Natural killer cell treated with Interleukin-12 subunit alpha and Interleukin-12 subunit beta and Interleukin-15 and Interleukin-18, amount 100 ng/mL, for 72 hours (primary cell): Measurements from ENCODE around the gene YY1. TPM values are rescaled to one million over a fixed set of nuclear protein-coding genes. Genes with fewer than 3 reads are reported as not detected.
A peak's percentile ranks its signal among the peaks of the same experiment; 100 is the strongest.

Source experiments
- ATAC-seq, 2 donors: fragments of 150-1000 bp; cut with Tn5 transposase in 1 of 2; sonication (Bioruptor Pico), chemical (Tn5 transposase) in 1 of 2; 2 replicates each; pipeline ENCODE4 v1.10.0; 2021
- DNase-seq: peaks from one replicate; pipeline ENCODE4 v3.0.0; 2022; ENCODE audit warnings: low spot score
- H3K27ac Mint-ChIP-seq, 2 donors: 1 replicate in 1 of 2; 2 replicates in 1 of 2; pipeline ENCODE4 v1.8.0; 2022; ENCODE audit warnings: mixed read lengths in 2 of 2, mild to moderate bottlenecking in 1 of 2, moderate library complexity in 1 of 2
- H3K27me3 Mint-ChIP-seq, 2 donors: 1 replicate in 1 of 2; 2 replicates in 1 of 2; pipeline ENCODE4 v1.8.0; 2022; ENCODE audit warnings: mixed read lengths in 2 of 2
- H3K36me3 Mint-ChIP-seq: one replicate; pipeline ENCODE4 v1.8.0; 2022; ENCODE audit warnings: mixed read lengths
- H3K4me1 Mint-ChIP-seq, 2 donors: 1 replicate in 1 of 2; 2 replicates in 1 of 2; pipeline ENCODE4 v1.8.0; 2022; ENCODE audit warnings: low read depth in 2 of 2, mixed read lengths in 2 of 2, mild to moderate bottlenecking in 1 of 2
- H3K4me3 Mint-ChIP-seq: one replicate; pipeline ENCODE4 v1.8.0; 2022; ENCODE audit warnings: mixed read lengths
- H3K9me3 Mint-ChIP-seq: 2 replicates; pipeline ENCODE4 v1.8.0; 2022; ENCODE audit warnings: mixed read lengths
- total RNA-seq, 2 donors: library from RNA; stranded (reverse); gene quantifications; one replicate each; pipeline ENCODE4 v1.2.3, GENCODE V29; 2022

The YY1 gene
- total RNA-seq, 2 donors from 2014 or later, result 59.7 to 75.7 TPM

DNA sequence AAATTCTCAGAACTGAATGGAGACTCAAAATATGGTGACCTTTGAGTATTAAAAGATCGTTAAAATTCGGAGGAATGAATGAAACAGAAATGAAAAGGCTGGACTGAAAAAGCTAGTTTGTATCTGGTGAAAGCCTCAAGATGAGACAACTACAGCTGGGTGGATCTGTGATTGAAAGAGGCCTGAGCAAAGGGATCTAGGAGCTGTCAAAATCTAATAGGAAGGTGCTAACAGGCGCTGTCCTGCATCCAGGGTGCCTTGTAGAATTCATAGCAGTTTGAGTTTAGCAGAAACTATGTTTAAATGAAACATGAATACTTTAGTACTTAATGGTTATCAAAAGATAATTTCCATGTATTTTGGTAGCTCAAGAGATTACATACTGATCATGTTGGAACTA is 2.3 kb downstream of the YY1 start:
- peaks cover 10% of the 10 kb centered on the region for H3K36me3 Mint-ChIP-seq
- DNase-seq (no peak), ATAC-seq (no peak)
- no peaks in the 10 kb centered on the region for H3K27me3 Mint-ChIP-seq
- no peaks in the 10 kb centered on the region for H3K9me3 Mint-ChIP-seq
- peak overlapping the region; percentile 86 to 96 for H3K27ac Mint-ChIP-seq
- peak overlapping the region; percentile 87 for H3K4me3 Mint-ChIP-seq
- H3K4me1 Mint-ChIP-seq, result peaks cover 42 to 54% of the 10 kb centered on the region in 2 donors

DNA sequence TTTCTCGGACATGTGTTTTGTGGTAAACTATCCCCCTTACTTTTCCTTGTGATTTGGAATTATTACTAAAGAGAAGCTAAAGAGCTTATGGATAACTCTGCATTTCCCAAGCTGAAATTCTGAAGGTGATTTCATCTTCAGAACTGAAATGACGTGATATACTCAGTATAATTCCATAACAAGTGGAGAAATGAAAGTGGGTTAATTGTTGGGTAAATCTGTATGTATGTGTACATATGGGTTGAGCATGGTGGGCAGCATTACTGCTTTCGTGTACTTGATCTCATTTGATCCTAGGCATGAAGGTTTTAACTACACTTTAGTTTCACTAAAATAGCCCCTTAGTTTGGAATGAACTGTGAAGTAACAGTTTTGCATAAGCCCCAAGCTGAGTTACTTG is 4.1 kb downstream of the YY1 start:
- ATAC-seq (no peak), DNase-seq (no peak)
- Mint-ChIP-seq H3K4me3 (peak overlapping the region; percentile 87), H3K4me1 (peaks cover 40 to 53% of the 10 kb centered on the region in 2 donors), H3K27ac (peak overlapping the region; percentile 57 to 86), H3K27me3 (no peaks in the 10 kb centered on the region), H3K9me3 (no peaks in the 10 kb centered on the region), H3K36me3 (peaks cover 6% of the 10 kb centered on the region)

DNA sequence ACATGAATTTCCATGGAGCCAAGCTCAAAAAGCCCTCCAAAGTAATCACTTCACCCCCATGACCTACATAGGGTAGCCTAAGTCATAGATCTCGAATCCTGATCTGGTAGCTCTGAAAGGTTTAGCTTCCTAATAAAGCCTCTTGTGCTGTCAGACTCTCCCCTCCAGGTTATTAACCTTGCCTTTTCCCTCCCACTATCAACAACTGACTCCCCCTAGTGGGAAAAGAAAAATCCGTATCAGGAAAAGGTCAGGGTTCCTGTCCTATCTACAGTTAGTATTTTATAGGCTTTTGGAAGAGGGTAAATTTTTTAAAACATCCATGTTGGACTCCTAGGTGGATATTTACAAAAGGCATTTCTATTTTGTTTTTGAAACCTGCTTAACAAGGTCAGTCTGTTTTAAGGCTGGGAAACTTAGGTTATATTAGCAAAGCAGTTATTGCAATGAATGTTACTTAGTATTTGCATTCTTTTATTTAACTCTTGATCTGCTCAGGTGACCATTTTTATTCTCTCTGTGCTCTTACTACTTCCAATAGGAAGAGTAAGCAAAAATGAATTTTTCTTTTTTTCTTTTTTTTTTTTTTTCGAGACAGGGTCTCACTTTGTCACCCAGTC is 8.0 kb downstream of the YY1 start:
- DNase-seq, result no peak
- peak overlapping the region; percentile 43 to 67 for H3K27ac Mint-ChIP-seq

DNA sequence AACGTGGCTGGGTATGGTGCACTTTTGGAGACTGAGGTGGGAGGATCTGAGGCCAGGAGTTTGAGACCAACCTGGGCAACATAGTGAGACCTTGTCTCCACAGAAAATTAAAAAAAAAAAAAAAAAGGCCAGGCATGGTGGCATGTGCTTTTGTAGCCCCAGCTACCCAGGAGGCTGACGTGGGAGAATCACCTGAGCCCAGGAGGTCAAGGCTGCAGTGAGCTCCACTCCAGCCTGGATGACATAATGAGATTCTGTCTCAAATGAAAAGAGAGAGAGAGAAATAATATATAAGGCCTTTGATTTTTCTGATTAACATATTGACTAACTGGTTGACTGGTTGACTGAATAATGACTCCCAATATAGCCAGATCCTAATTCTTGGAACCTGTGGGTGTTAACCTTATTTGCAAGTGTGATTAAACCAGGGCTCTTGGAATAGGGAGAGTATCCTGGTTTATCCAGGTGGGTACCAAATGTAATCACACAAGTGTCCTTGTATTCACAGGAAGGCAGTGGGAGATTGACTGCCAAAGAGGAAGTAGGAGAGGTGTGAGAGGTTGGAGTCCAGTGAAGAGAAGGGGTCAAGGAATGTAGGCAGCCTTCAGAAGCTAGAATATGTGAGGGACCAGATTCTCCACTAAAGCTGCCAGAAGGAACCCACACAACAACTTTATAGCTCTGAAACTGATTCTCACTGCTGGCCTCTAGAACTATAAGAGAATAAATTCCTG is 12.0 kb downstream of the YY1 start:
- Mint-ChIP-seq H3K4me1 (peaks cover 53 to 62% of the 10 kb centered on the region in 2 donors), H3K9me3 (no peaks in the 10 kb centered on the region), H3K27me3 (no peaks in the 10 kb centered on the region), H3K4me3 (no peak overlapping the region), H3K36me3 (no peaks in the 10 kb centered on the region), H3K27ac (no peak overlapping the region)
- DNase-seq, result no peak
- no peak for ATAC-seq

More for the DNA sequence above, 8.0 kb downstream of the YY1 start:
- peaks cover 51 to 65% of the 10 kb centered on the region in 2 donors for H3K4me1 Mint-ChIP-seq
- peaks cover 6% of the 10 kb centered on the region for H3K36me3 Mint-ChIP-seq
- H3K4me3 Mint-ChIP-seq, result peak overlapping the region; percentile 2
- no peak for ATAC-seq
- no peaks in the 10 kb centered on the region for H3K9me3 Mint-ChIP-seq
- no peaks in the 10 kb centered on the region for H3K27me3 Mint-ChIP-seq

DNA sequence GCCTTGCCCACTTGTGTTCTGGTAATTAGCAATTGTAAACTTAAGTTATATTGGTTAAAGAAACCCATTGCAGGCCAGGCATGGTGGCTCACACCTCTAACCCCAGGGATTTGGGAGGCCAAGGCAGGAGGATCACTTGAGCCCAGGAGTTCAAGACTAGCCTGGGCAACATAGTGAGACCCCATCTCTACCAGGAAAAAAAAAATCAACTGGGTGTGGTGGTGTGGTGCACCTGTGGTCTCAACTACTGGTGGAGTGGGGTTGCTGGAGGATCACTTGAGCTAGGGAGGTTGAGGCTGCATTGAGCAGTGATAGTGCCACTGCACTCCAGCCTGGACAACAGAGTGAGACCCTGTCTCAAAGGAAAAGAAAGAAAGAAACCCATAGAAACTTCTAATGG is 13.7 kb downstream of the YY1 start:
- H3K4me3 Mint-ChIP-seq, result no peak overlapping the region
- peak overlapping the region in 1 of 2 donors; percentile 18 for H3K27ac Mint-ChIP-seq
- ATAC-seq, result no peak

DNA sequence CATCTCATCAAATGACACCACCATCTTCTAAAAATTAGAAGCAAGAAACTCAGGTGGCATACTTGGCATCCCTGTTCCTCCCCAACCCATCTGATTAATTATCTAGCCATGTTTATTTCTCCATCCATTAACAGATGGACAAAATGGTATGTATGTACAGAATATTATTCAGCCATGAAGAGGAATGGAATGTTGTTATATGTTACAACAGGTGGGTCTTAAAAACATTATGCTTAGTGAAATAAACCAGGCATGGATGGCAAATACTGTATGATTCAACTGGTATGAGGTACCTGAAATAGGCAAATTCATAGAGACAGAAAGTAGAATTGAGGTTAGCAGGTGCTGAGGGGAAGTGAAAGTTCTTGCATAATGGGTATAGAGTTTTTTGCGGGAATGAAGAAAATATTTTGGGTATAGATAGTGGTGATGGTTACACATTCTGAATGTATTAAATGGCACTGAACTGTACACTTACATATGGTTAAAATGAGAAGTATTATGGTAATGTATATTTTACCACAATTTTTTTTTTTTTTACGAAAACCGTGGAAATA is 17.5 kb downstream of the YY1 start:
- DNase-seq (no peak), ATAC-seq (no peak)
- no peaks in the 10 kb centered on the region for H3K27me3 Mint-ChIP-seq
- no peaks in the 10 kb centered on the region for H3K36me3 Mint-ChIP-seq
- no peak overlapping the region for H3K27ac Mint-ChIP-seq
- no peaks in the 10 kb centered on the region for H3K9me3 Mint-ChIP-seq
- peak overlapping the region; percentile 12 for H3K4me3 Mint-ChIP-seq
- peaks cover 61 to 73% of the 10 kb centered on the region in 2 donors for H3K4me1 Mint-ChIP-seq

More for the DNA sequence above, 13.7 kb downstream of the YY1 start:
- no peaks in the 10 kb centered on the region for H3K27me3 Mint-ChIP-seq
- DNase-seq, result no peak
- no peaks in the 10 kb centered on the region for H3K36me3 Mint-ChIP-seq
- no peaks in the 10 kb centered on the region for H3K9me3 Mint-ChIP-seq
- peaks cover 54 to 63% of the 10 kb centered on the region in 2 donors for H3K4me1 Mint-ChIP-seq

DNA sequence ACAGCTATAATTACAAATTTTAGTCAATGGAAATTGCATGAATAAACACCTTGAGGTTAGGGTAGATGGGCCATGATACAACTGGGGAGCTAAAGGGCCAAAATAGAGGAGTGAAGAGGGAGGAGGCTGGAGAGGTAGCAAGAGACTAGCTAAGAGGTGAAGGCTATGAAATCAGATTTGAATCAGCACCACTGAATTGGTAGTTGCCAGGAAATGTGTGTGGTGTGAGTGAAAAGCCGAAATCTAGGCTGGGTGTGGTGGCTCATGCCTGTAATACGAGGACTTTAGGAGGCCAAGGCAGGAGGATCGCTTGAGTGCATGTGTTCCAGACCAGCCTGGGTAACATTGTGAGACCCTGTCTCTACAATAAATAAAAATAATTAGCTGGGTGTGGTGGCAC is 22.7 kb downstream of the YY1 start:
- no peaks in the 10 kb centered on the region for H3K9me3 Mint-ChIP-seq
- peaks cover 64 to 69% of the 10 kb centered on the region in 2 donors for H3K4me1 Mint-ChIP-seq
- ATAC-seq (peak; percentile 77 to 92), DNase-seq (peak; percentile 62)
- peak overlapping the region; percentile 61 for H3K27ac Mint-ChIP-seq
- peak overlapping the region; percentile 40 for H3K4me3 Mint-ChIP-seq
- no peaks in the 10 kb centered on the region for H3K27me3 Mint-ChIP-seq
- peaks cover 6% of the 10 kb centered on the region for H3K36me3 Mint-ChIP-seq

DNA sequence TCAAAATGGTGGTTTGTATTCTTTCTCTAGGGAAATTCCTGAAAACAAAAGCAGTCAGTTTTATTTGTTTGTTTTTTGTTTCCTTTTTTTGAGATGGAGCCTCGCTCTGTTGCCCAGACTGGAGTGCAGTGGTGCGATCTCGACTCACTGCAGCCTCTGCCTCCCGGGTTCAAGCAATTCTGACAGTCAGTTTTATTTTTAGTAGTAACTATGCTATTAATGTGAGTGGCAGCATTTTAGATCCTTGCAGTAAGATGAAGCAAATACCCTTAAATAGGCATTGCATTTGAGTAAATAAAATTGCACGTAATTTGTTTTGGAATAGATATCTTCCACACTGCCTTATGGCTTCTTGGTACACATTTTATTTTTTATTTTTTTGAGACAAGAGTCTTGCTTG is 23.6 kb downstream of the YY1 start:
- ATAC-seq (no peak), DNase-seq (no peak)
- H3K36me3 Mint-ChIP-seq, result peaks cover 6% of the 10 kb centered on the region
- no peaks in the 10 kb centered on the region for H3K27me3 Mint-ChIP-seq
- H3K27ac Mint-ChIP-seq, result peak overlapping the region; percentile 29 to 61
- peaks cover 61 to 64% of the 10 kb centered on the region in 2 donors for H3K4me1 Mint-ChIP-seq
- no peaks in the 10 kb centered on the region for H3K9me3 Mint-ChIP-seq
- H3K4me3 Mint-ChIP-seq, result no peak overlapping the region

DNA sequence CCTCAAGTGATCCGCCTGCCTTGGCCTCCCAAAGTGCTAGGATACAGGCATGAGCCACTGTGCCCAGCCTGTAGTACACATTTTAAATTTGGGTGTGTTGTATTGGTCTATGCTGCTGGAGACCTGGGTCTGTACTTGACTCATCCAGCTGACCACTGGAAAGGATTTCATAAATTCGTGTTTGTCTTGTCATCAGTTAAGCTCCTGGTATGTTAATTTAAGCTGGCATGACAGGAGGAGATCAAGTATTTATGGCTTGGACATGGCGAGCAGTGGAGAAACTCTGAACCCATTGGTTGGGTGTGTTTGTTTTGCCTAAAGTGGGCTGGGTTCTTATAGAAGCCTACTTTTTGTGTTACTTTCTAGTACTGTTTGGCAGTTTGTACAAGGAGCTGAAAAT is 24.2 kb downstream of the YY1 start:
- peaks cover 6% of the 10 kb centered on the region for H3K36me3 Mint-ChIP-seq
- H3K27me3 Mint-ChIP-seq, result no peaks in the 10 kb centered on the region
- H3K4me1 Mint-ChIP-seq, result peaks cover 58 to 61% of the 10 kb centered on the region in 2 donors
- peak overlapping the region in 1 of 2 donors; percentile 29 for H3K27ac Mint-ChIP-seq
- DNase-seq (no peak), ATAC-seq (no peak)
- no peak overlapping the region for H3K4me3 Mint-ChIP-seq
- no peaks in the 10 kb centered on the region for H3K9me3 Mint-ChIP-seq

DNA sequence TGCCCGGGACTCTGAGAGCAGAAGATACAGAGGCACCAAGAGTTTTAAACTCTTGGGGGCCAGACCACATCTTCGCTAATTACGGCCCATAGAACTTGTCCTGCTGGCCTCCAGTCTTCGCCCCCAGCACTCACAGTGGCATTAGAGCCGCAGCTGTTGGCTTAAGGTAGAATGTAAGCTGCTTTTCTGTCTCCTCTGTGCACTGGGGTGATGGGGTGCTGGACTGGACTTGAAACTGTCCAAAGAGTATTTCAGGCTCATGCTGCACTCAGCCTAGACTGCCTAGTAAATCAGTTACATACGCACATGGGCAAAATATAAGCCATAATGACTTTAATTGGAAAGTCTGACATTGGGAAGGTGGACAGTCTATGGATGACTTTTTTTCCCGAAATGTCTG is 29.0 kb downstream of the YY1 start:
- H3K36me3 Mint-ChIP-seq, result peaks cover 6% of the 10 kb centered on the region

DNA sequence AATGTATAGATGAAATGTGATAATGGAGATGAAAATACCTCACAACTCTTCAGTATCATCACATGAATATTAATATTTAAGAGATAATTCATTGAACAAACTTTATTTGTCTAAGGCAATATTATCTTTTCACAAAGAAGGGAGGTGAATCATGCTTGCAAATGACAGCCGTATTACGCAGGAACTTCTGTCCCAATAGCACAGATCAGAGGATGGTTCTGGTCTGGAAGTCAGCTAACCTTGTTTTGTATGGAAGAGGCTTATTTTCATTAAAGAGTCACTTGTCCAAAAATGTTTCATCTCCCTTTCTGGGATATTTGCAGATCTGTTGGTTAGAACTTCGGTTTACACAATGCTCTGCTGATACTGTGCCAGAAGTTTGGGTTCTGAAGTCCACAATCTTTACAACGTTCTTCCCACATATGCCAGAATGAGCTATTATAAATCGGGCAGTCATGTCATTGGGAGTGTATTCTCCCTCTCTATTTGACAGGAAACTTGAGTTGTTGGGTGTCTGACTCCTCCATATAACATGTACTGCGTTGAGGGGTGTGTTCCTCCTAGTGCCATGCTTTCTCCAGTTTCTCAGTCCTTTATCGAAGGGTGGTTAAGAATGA is 29.8 kb downstream of the YY1 start:
- H3K4me3 Mint-ChIP-seq, result no peak overlapping the region
- peaks cover 6% of the 10 kb centered on the region for H3K36me3 Mint-ChIP-seq
- no peak for DNase-seq
- peak overlapping the region in 1 of 2 donors; percentile 47 for H3K27ac Mint-ChIP-seq
- no peak for ATAC-seq
- no peaks in the 10 kb centered on the region for H3K27me3 Mint-ChIP-seq
- peaks cover 33 to 40% of the 10 kb centered on the region in 2 donors for H3K4me1 Mint-ChIP-seq
- H3K9me3 Mint-ChIP-seq, result no peaks in the 10 kb centered on the region

More for the DNA sequence above, 29.0 kb downstream of the YY1 start:
- DNase-seq (no peak), ATAC-seq (no peak)
- H3K4me3 Mint-ChIP-seq, result no peak overlapping the region
- peaks cover 33 to 42% of the 10 kb centered on the region in 2 donors for H3K4me1 Mint-ChIP-seq
- H3K27me3 Mint-ChIP-seq, result no peaks in the 10 kb centered on the region
- no peaks in the 10 kb centered on the region for H3K9me3 Mint-ChIP-seq
- H3K27ac Mint-ChIP-seq, result no peak overlapping the region

DNA sequence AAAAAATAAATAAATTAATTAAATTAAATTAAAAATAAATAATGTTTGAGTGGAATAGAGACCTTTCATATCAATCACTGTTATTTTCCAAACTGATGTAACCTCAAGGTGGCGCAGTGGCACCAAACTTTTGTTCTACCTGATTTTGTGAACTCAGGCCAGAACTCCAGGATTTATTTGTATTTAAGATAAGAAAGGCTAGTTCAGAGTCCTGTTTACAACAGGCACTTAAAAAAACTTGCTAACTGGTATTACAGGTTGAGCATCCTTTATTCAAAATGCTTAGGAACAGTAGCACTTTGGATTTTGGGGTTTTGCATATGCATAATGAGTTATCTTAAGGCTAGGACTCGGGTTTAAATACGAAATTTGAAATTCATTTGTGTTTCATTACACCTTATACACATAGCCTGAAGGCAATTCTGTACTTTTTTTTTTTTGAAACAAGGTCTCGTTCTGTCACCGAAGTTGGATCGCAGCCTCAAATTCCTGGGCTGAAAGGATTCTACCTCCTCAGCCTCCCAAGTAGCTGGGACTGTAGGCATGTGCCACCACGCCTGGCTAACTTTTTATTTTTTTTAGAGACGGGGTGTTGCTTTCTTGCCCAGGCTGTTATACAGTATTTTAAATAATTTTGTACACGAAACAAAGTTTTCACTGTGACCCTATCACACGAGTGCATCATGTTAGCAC is 32.4 kb downstream of the YY1 start:
- DNase-seq (no peak), ATAC-seq (no peak)
- Mint-ChIP-seq H3K27me3 (no peaks in the 10 kb centered on the region), H3K4me1 (peaks cover 33 to 35% of the 10 kb centered on the region in 2 donors), H3K27ac (no peak overlapping the region), H3K9me3 (no peaks in the 10 kb centered on the region), H3K4me3 (no peak overlapping the region), H3K36me3 (no peaks in the 10 kb centered on the region)

DNA sequence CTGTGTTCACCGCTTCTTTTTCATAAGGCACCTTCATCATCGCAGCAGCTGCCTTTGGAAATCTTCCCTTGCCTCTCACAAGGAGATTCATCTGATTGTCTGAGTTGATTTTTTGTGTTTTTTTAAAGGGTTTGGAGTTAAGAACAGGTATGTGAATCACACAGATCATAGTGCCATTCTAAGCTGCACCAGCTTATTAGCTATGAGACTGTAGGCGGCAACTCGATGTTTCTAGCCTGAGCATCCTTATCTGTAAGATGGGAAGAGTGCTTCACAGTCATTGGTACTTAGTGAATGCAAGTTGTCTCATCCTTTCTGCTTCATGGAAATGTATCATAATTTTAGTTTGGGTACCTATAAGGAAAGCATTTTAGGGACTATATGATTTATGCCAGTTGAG is 35.3 kb downstream of the YY1 start:
- DNase-seq (no peak), ATAC-seq (no peak)
- peaks cover 25 to 32% of the 10 kb centered on the region in 2 donors for H3K4me1 Mint-ChIP-seq
- H3K4me3 Mint-ChIP-seq, result no peak overlapping the region
- no peaks in the 10 kb centered on the region for H3K27me3 Mint-ChIP-seq
- no peaks in the 10 kb centered on the region for H3K36me3 Mint-ChIP-seq
- H3K27ac Mint-ChIP-seq, result peak overlapping the region in 1 of 2 donors; percentile 77
- no peaks in the 10 kb centered on the region for H3K9me3 Mint-ChIP-seq
